ENCODE measurements around the gene SYK.
A peak's percentile ranks its signal among the peaks of the same experiment; 100 is the strongest.
"Not testable (repeated sequence)": the region's sequence is repeated elsewhere in the genome, so short reads cannot be mapped to it uniquely, and the experiment has no call there.

The SYK gene

GRCh38 chr9:90795871-90796317 is 5.7 kb upstream of the SYK start:
- DNase-seq (ENCODE audit: low spot score): no peak

DNA sequence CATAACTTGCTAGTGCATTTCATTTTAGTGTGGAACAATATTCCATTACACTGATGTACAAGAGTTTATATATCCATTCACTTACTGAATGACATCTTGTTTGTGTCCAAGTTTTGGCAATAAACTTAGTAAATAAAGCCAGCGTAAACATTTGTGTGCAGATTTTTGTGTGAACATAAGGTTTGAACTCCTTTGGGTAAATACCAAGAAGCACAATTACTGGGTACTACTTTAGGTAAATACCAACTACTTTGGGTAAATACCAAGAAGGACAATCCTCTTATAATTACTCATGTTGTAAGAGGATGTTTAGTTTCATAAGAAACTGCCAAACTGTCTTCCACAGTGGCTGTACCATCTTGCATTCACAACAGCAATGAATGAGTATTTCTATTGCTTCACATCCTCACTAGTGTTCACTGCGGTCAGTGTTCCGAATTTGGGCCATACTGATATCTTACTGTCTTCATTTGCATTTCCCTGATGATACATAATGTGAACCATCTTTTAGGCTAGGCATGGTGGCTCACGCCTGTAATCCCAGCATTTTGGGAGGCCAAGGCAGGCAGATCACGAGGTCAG is 2.3 kb upstream of the SYK start:
- DNase-seq (ENCODE audit: low spot score): no peak

DNA sequence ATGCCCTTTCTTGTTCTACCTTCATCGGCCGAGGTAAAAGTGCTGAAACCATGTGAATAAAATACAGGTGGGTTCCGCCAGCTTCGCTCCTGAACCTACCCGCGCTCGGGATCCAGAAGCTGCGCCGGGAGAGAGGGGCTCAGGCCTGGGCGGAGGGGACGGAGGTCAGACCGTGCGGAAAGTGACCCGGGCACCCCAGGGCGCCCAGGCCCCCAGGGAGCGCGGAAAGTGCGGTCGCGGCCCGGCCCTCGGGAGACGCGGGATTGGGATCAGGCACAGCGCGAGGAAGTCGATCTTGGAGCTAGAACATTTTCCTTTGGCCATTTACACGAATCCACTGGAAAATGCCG is 329 bp downstream of the SYK start:
- no peak for DNase-seq (ENCODE audit: low spot score)

DNA sequence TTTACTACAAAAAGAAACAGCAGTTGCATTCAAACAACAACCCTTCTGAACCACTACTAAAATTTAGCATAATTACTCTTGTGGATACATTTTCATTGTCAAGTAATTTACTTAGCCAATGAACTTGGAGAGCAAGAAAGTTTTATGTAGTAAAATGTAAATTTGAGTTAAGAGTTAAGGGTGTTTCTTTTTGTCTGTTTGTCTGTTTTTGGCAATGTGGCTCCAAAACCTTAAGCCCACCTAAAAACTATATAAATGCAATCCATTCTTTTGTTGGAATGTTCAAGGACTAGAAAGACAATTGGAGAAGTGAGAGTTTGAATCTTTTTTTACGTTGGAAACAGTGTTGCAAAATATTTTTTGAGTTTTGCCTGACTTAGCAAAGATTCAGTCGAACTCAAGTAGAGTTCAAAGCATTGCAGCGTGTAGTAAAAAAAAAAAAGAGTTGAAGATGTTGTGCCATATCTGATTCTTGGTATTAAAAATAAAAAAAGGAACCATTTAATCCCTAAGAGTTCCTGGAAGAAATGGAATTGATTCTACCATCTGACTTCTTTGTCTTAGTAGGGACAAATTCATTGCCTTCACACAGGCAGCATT is 867 bp downstream of the SYK start:
- DNase-seq (ENCODE audit: low spot score): peak; percentile 33

DNA sequence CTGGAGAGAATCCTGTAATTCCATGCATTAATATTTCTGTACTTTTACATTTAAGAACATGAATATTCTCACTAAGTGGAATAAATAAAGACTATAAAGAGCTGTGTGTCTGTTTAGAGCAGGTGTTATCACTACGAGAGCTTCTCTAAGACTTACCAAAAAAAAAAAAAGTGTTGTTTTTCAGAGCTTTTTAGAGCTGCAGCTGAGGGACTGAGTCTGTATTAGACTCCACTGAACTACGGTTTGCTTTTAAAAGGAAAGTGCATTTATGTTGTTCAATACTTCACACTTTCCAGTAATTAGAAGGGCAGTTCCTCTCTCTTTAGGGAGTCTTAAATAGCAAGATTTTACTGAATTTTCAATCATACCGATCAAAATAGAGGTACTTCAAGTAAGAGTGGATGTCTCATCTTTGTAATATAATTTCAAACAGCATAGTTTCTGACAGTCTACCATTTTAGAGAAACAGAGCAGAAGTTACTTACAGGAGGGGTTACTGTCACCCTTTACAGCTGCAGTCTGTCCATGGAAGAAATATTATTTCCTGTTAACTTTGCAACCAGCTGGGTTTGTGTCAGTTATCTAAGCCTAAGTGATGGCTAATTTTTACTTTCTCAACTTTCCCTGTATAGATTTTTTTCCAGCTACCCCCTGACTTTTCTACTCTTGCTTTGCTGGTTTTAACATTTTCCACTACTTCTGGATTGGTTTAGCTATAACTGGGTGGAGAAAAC is 2.4 kb downstream of the SYK start:
- no peak for DNase-seq (ENCODE audit: low spot score)

GRCh38 chr9:90805006-90805996 is 3.7 kb downstream of the SYK start:
- no peak for DNase-seq (ENCODE audit: low spot score)

DNA sequence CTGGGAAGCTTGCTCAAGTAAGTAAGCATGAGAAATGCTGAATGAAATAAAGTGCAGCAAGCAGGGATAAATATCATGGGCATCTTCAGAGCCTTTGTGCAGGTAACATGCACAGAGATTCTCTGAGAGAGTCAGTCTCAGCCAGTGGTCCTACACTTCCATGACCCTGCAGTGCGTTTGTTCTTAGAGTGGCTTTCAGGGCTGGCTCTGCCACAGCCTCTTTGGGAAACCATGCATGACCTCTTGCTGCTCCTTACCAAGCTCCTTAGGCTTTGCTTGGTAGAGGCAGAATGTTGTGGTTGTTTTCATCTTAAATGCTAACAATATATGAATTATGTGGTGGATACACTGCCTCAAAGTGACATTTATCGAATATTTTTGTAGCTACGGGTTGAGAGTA is 5.4 kb downstream of the SYK start:
- no peak for DNase-seq (ENCODE audit: low spot score)

- DNase-seq (ENCODE audit: low spot score): no peak
Measured at GRCh38 chr9:90808398-90808797, 6.8 kb downstream of the SYK start.

DNA sequence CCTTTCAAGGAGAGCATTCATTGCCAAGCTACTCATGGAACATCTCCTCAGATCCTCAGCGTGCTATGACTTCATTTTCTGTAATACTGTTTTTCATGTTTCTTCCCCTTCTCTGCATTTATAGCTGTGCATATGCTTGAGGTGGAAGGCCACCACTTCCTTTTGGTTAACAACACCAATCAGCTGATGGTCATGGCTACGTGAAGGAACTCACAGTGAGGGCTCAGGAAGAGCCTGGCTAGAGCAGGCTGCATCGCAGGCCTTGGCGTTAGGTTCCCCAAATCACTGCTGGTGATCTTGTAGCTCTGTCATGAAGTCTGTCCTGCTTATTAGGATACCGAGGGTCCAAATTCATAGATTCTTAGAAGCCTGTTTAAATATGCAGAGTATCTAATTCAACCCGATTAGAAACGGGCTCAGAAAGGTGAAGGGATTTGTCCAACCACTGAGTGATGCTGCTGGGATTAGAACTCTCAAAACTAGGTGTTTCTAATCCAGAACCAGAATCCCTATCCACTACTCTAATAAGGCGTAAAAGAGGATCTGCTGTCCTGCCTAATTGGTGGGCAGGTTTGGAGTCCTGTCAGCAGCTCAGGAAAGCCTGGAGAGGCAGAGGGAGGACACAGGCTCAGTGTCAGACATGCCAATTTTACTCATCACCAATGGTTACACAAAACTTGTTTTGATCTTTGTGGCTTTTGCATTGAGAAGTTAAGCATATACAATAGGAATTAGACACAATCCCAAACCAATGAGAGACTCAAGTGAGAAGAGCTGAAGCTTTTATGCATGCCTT is 7.5 kb downstream of the SYK start:
- no peak for DNase-seq (ENCODE audit: low spot score)

DNA sequence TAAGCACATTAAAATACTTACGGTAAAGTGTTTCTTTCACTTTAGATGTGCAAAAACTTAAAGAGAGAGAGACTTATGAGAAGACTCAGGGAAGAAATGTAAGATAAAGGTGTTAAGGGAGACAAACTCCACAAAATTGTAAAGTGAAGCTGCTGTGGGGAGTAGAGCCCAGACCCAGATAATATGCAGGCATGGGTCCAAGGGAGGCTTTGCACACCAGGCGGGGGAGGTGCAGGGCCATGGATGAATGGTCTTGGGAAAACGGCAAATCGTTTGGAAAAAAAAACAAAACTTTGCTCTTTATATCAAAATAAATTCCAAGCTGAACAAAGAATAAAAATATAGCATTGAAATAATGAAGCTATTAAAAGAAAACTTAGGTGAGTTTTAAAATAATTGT is 9.1 kb downstream of the SYK start:
- DNase-seq (ENCODE audit: low spot score): no peak

DNA sequence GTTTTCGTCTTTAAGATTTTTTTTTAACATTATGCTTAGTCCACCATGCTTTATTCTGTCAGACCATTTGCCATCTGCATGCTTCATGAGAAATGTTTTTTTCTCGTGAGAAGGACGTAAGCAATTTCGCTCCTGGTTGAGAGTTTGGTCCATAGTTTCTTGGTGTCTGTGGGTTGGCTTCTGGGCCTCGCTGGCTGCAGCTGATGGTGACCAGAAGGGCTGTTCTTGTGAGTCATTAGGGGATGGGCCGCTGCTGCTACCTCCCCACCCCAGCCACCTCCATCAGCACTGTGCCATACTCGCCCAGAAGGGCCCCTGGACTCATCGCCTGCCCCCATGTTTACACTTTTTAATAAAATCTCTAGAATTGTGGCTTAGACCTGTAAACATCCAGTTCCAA is 11.4 kb downstream of the SYK start:
- DNase-seq (ENCODE audit: low spot score): no peak

GRCh38 chr9:90813523-90813922 is 11.9 kb downstream of the SYK start:
- DNase-seq (ENCODE audit: low spot score): no peak

- DNase-seq (ENCODE audit: low spot score): no peak
Measured at GRCh38 chr9:90814355-90814754, 12.7 kb downstream of the SYK start.

DNA sequence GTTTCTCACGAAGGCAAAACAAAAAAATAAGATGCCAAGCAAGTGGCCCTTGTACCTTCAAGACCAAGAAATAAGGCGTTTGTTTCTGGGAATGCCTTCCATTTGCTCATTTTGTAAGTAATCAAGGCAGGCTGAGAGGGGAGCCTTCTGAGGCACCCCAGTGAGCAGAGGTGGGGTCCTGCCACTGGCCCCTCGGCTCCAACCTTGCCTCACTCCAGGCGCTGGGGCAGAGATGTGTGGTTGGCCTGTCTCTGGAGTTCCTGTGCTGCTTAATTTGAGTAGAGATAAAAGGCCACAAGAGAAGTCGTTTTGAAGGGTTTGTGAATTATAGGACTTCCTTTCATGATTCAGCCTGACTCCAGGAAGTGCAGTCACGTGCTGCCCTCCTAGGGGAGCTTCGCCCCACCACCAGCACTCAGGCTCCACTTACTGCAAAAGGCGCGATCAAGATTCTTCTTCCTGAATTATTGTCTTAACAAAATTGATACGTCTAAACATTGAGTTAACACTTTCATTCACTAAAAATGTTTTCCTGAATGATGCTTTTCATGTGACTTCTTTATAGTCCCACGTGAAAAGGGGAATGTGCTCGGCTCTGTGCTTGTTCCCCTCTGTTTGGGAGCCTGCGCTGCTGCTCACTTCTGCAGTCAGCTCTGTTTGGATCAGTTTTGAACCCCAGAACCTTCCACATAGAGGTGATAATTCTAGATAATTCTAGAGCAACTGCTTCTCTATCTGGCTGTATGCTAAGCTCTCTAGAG is 13.7 kb downstream of the SYK start:
- DNase-seq (ENCODE audit: low spot score): no peak

DNA sequence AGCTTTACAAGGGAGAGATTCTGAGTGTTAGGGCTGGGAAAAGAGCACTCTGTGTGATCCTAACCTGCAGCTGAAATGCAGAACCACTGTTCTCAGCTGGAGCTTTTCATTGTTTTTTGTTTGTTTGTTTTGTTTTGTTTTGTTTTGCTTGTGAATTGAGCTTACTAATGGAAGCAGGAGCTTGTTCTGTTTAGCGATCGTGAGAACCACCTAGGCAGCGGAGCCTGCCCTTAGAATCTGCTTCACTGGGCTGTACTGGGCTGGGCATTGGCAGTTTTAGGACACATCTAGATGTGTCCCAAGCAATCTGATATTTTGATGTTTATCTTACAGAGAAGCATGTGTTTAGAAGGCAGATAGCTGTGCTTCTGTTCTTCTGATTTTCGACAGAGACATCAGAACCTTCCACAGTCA is 14.3 kb downstream of the SYK start:
- no peak for DNase-seq (ENCODE audit: low spot score)

- DNase-seq (ENCODE audit: low spot score): no peak
Measured at GRCh38 chr9:90816690-90817089, 15.1 kb downstream of the SYK start.

DNA sequence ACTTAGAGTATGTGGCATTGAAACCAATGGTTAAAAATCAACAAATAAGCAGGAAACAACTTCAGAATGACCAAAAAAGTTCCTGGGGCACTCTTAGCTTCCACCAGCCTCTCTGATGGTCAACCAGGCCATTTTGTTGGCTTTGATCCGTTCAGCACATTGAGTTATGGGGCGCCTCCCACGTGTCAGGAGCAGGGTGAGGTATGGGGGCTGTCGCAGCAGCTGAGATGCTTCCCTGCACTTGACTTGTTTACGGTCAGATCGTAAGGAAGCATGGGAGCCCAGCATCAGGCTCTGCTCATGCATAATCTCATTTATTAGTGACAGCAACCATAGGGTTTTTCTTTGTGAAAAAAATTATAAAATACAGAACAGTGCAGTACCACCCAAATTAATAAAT is 16.7 kb downstream of the SYK start:
- no peak for DNase-seq (ENCODE audit: low spot score)

GRCh38 chr9:90820406-90820805 is 18.8 kb downstream of the SYK start:
- DNase-seq (ENCODE audit: low spot score): not testable (repeated sequence)

DNA sequence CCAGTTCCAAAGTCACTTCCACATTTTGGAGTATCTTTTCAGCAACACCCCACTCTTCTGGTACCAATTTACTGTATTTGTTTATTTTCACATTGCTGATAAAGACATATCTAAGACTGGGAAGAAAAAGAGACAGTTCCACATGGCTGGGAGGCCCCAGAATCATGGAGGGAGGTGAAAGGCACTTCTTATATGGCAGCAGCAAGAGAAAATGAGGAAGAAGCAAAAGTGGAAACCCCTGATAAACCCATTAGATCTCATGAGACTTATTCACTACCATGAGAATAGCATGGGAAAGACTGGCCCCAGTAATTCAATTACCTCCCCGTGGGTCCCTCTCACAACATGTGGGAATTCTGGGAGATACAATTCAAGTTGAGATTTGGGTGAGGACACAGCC is 19.6 kb downstream of the SYK start:
- not testable (repeated sequence) for DNase-seq (ENCODE audit: low spot score)

DNA sequence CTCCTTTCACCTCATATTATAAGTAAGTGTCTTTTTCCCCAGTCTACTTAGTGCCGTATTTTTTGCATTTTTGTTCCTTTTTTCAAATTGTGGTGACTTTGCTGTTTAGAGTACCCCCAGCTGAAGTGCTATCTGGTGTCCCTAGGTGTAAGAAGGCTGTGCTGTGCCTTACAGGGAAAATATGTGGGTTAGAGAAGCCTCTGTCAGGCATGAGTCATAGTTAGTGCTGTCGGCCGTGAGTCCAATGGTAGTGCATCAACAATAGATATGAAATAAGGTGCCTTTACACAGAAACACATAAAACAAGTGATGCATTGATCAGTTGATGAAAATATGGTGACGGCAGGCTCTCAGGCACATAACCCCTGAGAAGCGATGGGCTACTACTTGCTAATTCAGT is 20.1 kb downstream of the SYK start:
- DNase-seq (ENCODE audit: low spot score): peak; percentile 51

GRCh38 chr9:90822866-90823265 is 21.2 kb downstream of the SYK start:
- no peak for DNase-seq (ENCODE audit: low spot score)

Measured in RKO (cell line).